ENCODE data around the gene PRB4. TPM values are rescaled to one million over a fixed set of nuclear protein-coding genes. Genes with fewer than 3 reads are reported as not detected.

The PRB4 gene
- total RNA-seq, result not detected in 2 replicates

GRCh38 chr12:11310336-11310735 lies at the start of gene PRB4:
Gene PRB4 (minus strand): TSS chr12:11310436. CDS start chr12:11310398, 38 bp downstream.

GRCh38 chr12:11269607-11270006 lies 40.6 kb downstream of the PRB4 start, which contains the start of gene PRB3:
Gene PRB3 (minus strand): TSS chr12:11269707. CDS start chr12:11269669, 38 bp downstream.

Other genes starting within 250 kb of the PRB4 start
- 1.2 and 1.7 TPM in 2 replicates for gene TAS2R46, start 248.1 kb downstream of the PRB4 start, total RNA-seq
- 0.63 and 1.0 TPM in 2 replicates for gene TAS2R43, start 218.1 kb downstream of the PRB4 start, total RNA-seq
- 2.2 and 3.5 TPM in 2 replicates for gene TAS2R30, start 175.8 kb downstream of the PRB4 start, total RNA-seq
- 2.7 and 3.9 TPM in 2 replicates for gene SMIM10L1, start 139.2 kb downstream of the PRB4 start, total RNA-seq
- gene TAS2R42, start 123.5 kb downstream of the PRB4 start, total RNA-seq, result not detected in 2 replicates
- not detected in 2 replicates for gene PRB3, start 40.7 kb downstream of the PRB4 start, total RNA-seq
- not detected in 2 replicates for gene PRB2, start 85.1 kb upstream of the PRB4 start, total RNA-seq